ENCODE measurements around the gene SLAIN1. TPM values are rescaled to one million over a fixed set of nuclear protein-coding genes. Genes with fewer than 3 reads are reported as not detected.

The SLAIN1 gene
- total and polyA plus RNA-seq, 10 of the 15 experiments (the other 5 are each of a cell fraction or from before 2014, with no cell fraction given) = 11.9 to 140 (median 56.9) TPM

GRCh38 chr13:77745784-77746183 is 48.3 kb downstream of the SLAIN1 start (continued):
- TF ChIP-seq, protein P1, sequence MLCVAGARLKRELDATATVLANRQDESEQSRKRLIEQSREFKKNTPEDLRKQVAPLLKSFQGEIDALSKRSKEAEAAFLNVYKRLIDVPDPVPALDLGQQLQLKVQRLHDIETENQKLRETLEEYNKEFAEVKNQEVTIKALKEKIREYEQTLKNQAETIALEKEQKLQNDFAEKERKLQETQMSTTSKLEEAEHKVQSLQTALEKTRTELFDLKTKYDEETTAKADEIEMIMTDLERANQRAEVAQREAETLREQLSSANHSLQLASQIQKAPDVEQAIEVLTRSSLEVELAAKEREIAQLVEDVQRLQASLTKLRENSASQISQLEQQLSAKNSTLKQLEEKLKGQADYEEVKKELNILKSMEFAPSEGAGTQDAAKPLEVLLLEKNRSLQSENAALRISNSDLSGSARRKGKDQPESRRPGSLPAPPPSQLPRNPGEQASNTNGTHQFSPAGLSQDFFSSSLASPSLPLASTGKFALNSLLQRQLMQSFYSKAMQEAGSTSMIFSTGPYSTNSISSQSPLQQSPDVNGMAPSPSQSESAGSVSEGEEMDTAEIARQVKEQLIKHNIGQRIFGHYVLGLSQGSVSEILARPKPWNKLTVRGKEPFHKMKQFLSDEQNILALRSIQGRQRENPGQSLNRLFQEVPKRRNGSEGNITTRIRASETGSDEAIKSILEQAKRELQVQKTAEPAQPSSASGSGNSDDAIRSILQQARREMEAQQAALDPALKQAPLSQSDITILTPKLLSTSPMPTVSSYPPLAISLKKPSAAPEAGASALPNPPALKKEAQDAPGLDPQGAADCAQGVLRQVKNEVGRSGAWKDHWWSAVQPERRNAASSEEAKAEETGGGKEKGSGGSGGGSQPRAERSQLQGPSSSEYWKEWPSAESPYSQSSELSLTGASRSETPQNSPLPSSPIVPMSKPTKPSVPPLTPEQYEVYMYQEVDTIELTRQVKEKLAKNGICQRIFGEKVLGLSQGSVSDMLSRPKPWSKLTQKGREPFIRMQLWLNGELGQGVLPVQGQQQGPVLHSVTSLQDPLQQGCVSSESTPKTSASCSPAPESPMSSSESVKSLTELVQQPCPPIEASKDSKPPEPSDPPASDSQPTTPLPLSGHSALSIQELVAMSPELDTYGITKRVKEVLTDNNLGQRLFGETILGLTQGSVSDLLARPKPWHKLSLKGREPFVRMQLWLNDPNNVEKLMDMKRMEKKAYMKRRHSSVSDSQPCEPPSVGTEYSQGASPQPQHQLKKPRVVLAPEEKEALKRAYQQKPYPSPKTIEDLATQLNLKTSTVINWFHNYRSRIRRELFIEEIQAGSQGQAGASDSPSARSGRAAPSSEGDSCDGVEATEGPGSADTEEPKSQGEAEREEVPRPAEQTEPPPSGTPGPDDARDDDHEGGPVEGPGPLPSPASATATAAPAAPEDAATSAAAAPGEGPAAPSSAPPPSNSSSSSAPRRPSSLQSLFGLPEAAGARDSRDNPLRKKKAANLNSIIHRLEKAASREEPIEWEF (IDR thresholded peaks at IDR 0.05; ENCODE audit: insufficient replicate concordance, low read depth, low read length) = no peak
- no peak for TF ChIP-seq ZNF24 (IDR thresholded peaks at IDR 0.05)
- TF ChIP-seq YY1 (IDR thresholded peaks at IDR 0.05; ENCODE audit: low read depth, low read length) = no peak
- TF ChIP-seq SMAD1 (IDR thresholded peaks at IDR 0.05; ENCODE audit: low read depth, partially characterized antibody) = no peak
- TF ChIP-seq CEBPB (IDR thresholded peaks at IDR 0.05; ENCODE audit: borderline replicate concordance in 1 of 2, low read depth in 2 of 2, low read length in 2 of 2) = peak in 1 of 2 experiments; percentile 19; a peak in 1 of 4 replicates
- TF ChIP-seq, protein P2, sequence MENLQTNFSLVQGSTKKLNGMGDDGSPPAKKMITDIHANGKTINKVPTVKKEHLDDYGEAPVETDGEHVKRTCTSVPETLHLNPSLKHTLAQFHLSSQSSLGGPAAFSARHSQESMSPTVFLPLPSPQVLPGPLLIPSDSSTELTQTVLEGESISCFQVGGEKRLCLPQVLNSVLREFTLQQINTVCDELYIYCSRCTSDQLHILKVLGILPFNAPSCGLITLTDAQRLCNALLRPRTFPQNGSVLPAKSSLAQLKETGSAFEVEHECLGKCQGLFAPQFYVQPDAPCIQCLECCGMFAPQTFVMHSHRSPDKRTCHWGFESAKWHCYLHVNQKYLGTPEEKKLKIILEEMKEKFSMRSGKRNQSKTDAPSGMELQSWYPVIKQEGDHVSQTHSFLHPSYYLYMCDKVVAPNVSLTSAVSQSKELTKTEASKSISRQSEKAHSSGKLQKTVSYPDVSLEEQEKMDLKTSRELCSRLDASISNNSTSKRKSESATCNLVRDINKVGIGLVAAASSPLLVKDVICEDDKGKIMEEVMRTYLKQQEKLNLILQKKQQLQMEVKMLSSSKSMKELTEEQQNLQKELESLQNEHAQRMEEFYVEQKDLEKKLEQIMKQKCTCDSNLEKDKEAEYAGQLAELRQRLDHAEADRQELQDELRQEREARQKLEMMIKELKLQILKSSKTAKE (IDR thresholded peaks at IDR 0.05; ENCODE audit: low read depth, poor library complexity, severe bottlenecking) = no peak
- no peak for TF ChIP-seq HDAC6 (IDR thresholded peaks at IDR 0.05; ENCODE audit: unreplicated experiment)
- TF ChIP-seq, protein P3, sequence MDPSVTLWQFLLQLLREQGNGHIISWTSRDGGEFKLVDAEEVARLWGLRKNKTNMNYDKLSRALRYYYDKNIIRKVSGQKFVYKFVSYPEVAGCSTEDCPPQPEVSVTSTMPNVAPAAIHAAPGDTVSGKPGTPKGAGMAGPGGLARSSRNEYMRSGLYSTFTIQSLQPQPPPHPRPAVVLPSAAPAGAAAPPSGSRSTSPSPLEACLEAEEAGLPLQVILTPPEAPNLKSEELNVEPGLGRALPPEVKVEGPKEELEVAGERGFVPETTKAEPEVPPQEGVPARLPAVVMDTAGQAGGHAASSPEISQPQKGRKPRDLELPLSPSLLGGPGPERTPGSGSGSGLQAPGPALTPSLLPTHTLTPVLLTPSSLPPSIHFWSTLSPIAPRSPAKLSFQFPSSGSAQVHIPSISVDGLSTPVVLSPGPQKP (IDR thresholded peaks at IDR 0.05; ENCODE audit: low read depth, low read length) = no peak
- no peak for TF ChIP-seq ZNF622 (IDR thresholded peaks at IDR 0.05)
- no peak for TF ChIP-seq NBN (IDR thresholded peaks at IDR 0.05)
- no peak for TF ChIP-seq RAD21 (IDR thresholded peaks at IDR 0.05; ENCODE audit: insufficient read depth, low read depth, low read length)
- peak; percentile 47; the same call in 1 of the 2 replicates for TF ChIP-seq GABPA (IDR thresholded peaks at IDR 0.05; ENCODE audit: low read depth)
- no peak for TF ChIP-seq RAD51 (IDR thresholded peaks at IDR 0.05)
- TF ChIP-seq NR2C1 (IDR thresholded peaks at IDR 0.05) = no peak
- no peak for TF ChIP-seq ESRRA (IDR thresholded peaks at IDR 0.05; ENCODE audit: low read length)
- TF ChIP-seq ZBTB40 (IDR thresholded peaks at IDR 0.05; ENCODE audit: borderline replicate concordance) = no peak
- TF ChIP-seq RELA (IDR thresholded peaks at IDR 0.05; ENCODE audit: borderline replicate concordance, partially characterized antibody) = no peak
- TF ChIP-seq ATF7 (IDR thresholded peaks at IDR 0.05; ENCODE audit: low read depth) = peak; percentile 41; the same call in 1 of the 2 replicates
- no peak for TF ChIP-seq BACH1 (IDR thresholded peaks at IDR 0.05; ENCODE audit: borderline replicate concordance)

Measured in GM12878 (cell line).